ENCODE measurements around the gene C2orf81.

The C2orf81 gene

GRCh38 chr2:74458938-74459363 lies 37.5 kb upstream of the C2orf81 start:
- no peak for ATAC-seq (ENCODE audit: insufficient read depth, low read depth)
- peak overlapping the region; percentile 72 for H2AFZ ChIP-seq (ENCODE audit: low read depth, low read length)

GRCh38 chr2:74458132-74458937 lies 36.9 kb upstream of the C2orf81 start, which contains the start of gene WBP1:
WBP1 (plus strand) TSS chr2:74458438; CDS start chr2:74458603, 165 bp downstream.
- DNase-seq (peak; percentile 100), ATAC-seq (ENCODE audit: insufficient read depth, low read depth) (peak; percentile 87)
- Histone ChIP-seq H2AFZ (ENCODE audit: low read depth, low read length) (peak within 1 kb of the TSS; percentile 72), H3K27ac (ENCODE audit: low read length) (peak within 1 kb of the TSS; percentile 88), H3K36me3 (ENCODE audit: insufficient read depth, low read length) (peaks cover 32% of the 10 kb centered on the region), H3K4me3 (ENCODE audit: low read depth in 1 of 2, low read length in 2 of 2) (peak within 1 kb of the TSS; percentile 77 to 94), H3K4me2 (ENCODE audit: insufficient read depth, low read length) (peak within 1 kb of the TSS; percentile 97), H3K4me1 (ENCODE audit: insufficient read depth, low read length) (peaks cover 55% of the 10 kb centered on the region), H3K27me3 (ENCODE audit: insufficient read depth, low read length, poor library complexity) (no peaks in the 10 kb centered on the region), H3K9me3 (ENCODE audit: insufficient read depth, low read length, severe bottlenecking) (no peaks in the 10 kb centered on the region), H3K9ac (ENCODE audit: low read depth, low read length) (peak within 1 kb of the TSS; percentile 86), H3K79me2 (ENCODE audit: insufficient read depth, low read length) (peaks cover 40% of the 10 kb centered on the region), H4K20me1 (ENCODE audit: insufficient read depth, low read length) (peaks cover 3% of the 10 kb centered on the region)
- no peak for TF ChIP-seq EZH2 (IDR thresholded peaks at IDR 0.05; ENCODE audit: borderline replicate concordance, low read depth, low read length, severe bottlenecking)
- TF ChIP-seq CTCF (IDR thresholded peaks at IDR 0.05; ENCODE audit: borderline replicate concordance, extremely low read depth, low read length, poor library complexity, severe bottlenecking), result no peak

More at GRCh38 chr2:74458938-74459363, 37.5 kb upstream of the C2orf81 start:
- Histone ChIP-seq H4K20me1 (ENCODE audit: insufficient read depth, low read length) (peaks cover 4% of the 10 kb centered on the region), H3K4me3 (ENCODE audit: low read depth in 1 of 2, low read length in 2 of 2) (peak overlapping the region; percentile 77 to 94), H3K9me3 (ENCODE audit: insufficient read depth, low read length, severe bottlenecking) (no peaks in the 10 kb centered on the region), H3K4me1 (ENCODE audit: insufficient read depth, low read length) (peaks cover 57% of the 10 kb centered on the region), H3K4me2 (ENCODE audit: insufficient read depth, low read length) (peak overlapping the region; percentile 97), H3K36me3 (ENCODE audit: insufficient read depth, low read length) (peaks cover 33% of the 10 kb centered on the region), H3K27me3 (ENCODE audit: insufficient read depth, low read length, poor library complexity) (no peaks in the 10 kb centered on the region), H3K9ac (ENCODE audit: low read depth, low read length) (peak overlapping the region; percentile 86), H3K27ac (ENCODE audit: low read length) (peak overlapping the region; percentile 88), H3K79me2 (ENCODE audit: insufficient read depth, low read length) (peaks cover 44% of the 10 kb centered on the region)
- no peak for TF ChIP-seq CTCF (IDR thresholded peaks at IDR 0.05; ENCODE audit: borderline replicate concordance, extremely low read depth, low read length, poor library complexity, severe bottlenecking)
- no peak for TF ChIP-seq EZH2 (IDR thresholded peaks at IDR 0.05; ENCODE audit: borderline replicate concordance, low read depth, low read length, severe bottlenecking)
- DNase-seq, result no peak

GRCh38 chr2:74457549-74458131 lies 36.2 kb upstream of the C2orf81 start:
- Histone ChIP-seq H3K4me3 (ENCODE audit: low read depth in 1 of 2, low read length in 2 of 2) (peak overlapping the region; percentile 38 to 77; a peak in 3 of 4 replicates), H3K79me2 (ENCODE audit: insufficient read depth, low read length) (peaks cover 35% of the 10 kb centered on the region), H4K20me1 (ENCODE audit: insufficient read depth, low read length) (no peaks in the 10 kb centered on the region; the same call in 1 of the 2 replicates), H3K27ac (ENCODE audit: low read length) (peak overlapping the region; percentile 86), H2AFZ (ENCODE audit: low read depth, low read length) (peak overlapping the region; percentile 69), H3K4me1 (ENCODE audit: insufficient read depth, low read length) (peaks cover 55% of the 10 kb centered on the region), H3K27me3 (ENCODE audit: insufficient read depth, low read length, poor library complexity) (no peaks in the 10 kb centered on the region), H3K9ac (ENCODE audit: low read depth, low read length) (peak overlapping the region; percentile 78), H3K9me3 (ENCODE audit: insufficient read depth, low read length, severe bottlenecking) (no peaks in the 10 kb centered on the region), H3K36me3 (ENCODE audit: insufficient read depth, low read length) (peaks cover 25% of the 10 kb centered on the region), H3K4me2 (ENCODE audit: insufficient read depth, low read length) (peak overlapping the region; percentile 95)
- ATAC-seq (ENCODE audit: insufficient read depth, low read depth) (peak; percentile 44), DNase-seq (peak; percentile 83)
- TF ChIP-seq CTCF (IDR thresholded peaks at IDR 0.05; ENCODE audit: borderline replicate concordance, extremely low read depth, low read length, poor library complexity, severe bottlenecking) (no peak), EZH2 (IDR thresholded peaks at IDR 0.05; ENCODE audit: borderline replicate concordance, low read depth, low read length, severe bottlenecking) (no peak)
